K562 (cell line): ENCODE data around the gene IRX6. TPM values are rescaled to one million over a fixed set of nuclear protein-coding genes. Genes with fewer than 3 reads are reported as not detected.

Source experiments
- KDM4B ChIP-seq, 2 experiments: fragments of 450-650 bp in 1 of 2; sonication (generic) in 1 of 2; IDR thresholded peaks; 2 replicates each; pipeline ENCODE4 v1.6.1; 2016 to 2017; ENCODE audit warnings: borderline replicate concordance in 2 of 2, antibody characterized with exemption in 1 of 2, low read depth in 1 of 2, mild to moderate bottlenecking in 1 of 2
- MCM7 ChIP-seq, 2 experiments: fragments of 450-650 bp; IDR thresholded peaks; 2 replicates each; pipeline ENCODE4 v1.6.1; 2016 to 2018
- PRDM10 ChIP-seq: fragments of 450-650 bp; IDR thresholded peaks from 2 replicates; pipeline ENCODE4 v1.6.1; 2018; ENCODE audit not compliant: partially characterized antibody
- RBFOX2 ChIP-seq: fragments of 200-400 bp; formaldehyde crosslinking; IDR thresholded peaks from 2 replicates; pipeline ENCODE4 v1.6.1; 2017; ENCODE audit warnings: low read depth, mild to moderate bottlenecking, low read length, moderate library complexity
- REST ChIP-seq, 2 experiments: fragments of 450-650 bp; formaldehyde crosslinking in 1 of 2; IDR thresholded peaks; 2 replicates each; pipeline versions ENCODE4 v1.4.0 to v1.6.1; 2014 to 2020; ENCODE audit warnings: mild to moderate bottlenecking in 2 of 2, borderline replicate concordance in 1 of 2, low read depth in 1 of 2
- TARDBP ChIP-seq: fragments of 450-650 bp; IDR thresholded peaks from 2 replicates; pipeline ENCODE4 v1.6.1; 2016
- VEZF1 ChIP-seq: fragments of 200-800 bp; sonication (Bioruptor generic); IDR thresholded peaks from 2 replicates; pipeline ENCODE4 v1.6.1; 2017; ENCODE audit warnings: missing genetic modification characterization, missing compliant biosample characterization
- ZFP1 ChIP-seq: fragments of 450-650 bp; formaldehyde crosslinking; IDR thresholded peaks from 2 replicates; pipeline ENCODE4 v1.4.0; 2020; ENCODE audit warnings: mild to moderate bottlenecking, mixed read lengths
- ZNF347 ChIP-seq: fragments of 450-650 bp; formaldehyde crosslinking; IDR thresholded peaks from 2 replicates; pipeline ENCODE4 v1.4.0; 2020; ENCODE audit warnings: low read depth, mild to moderate bottlenecking, moderate library complexity
- polyA plus RNA-seq, 8 experiments: library from polyadenylated mRNA; depleted of rRNA in 4 of 8; stranded (reverse) in 5 of 8; unstranded in 3 of 8; fragments of >200 nt; fragmentation: Nextera tagmentation in 2 of 8; fragmentation: Illumina TruSeq in 1 of 8; extraction: Ambion mirVana in 2 of 8; extraction: Trizol in 1 of 8; gene quantifications; 2 replicates each; pipeline versions ENCODE4 v1.2.1 to v1.2.3, GENCODE V29; 2011 to 2014; ENCODE audit warnings: inconsistent platforms in 1 of 8, missing spikeins in 1 of 8
- total RNA-seq, 7 experiments: library from RNA; depleted of rRNA in 6 of 7; stranded (reverse); fragments of >200 nt in 6 of 7; fragmentation: Illumina TruSeq in 2 of 7; extraction: Trizol in 2 of 7; gene quantifications; 2 replicates each; pipeline versions ENCODE4 v1.2.1 to v1.2.3, GENCODE V29; 2011 to 2021; ENCODE audit warnings: low replicate concordance in 1 of 7

The IRX6 gene
- total and polyA plus RNA-seq, 9 of the 15 experiments (the other 6 are each of a cell fraction or from before 2014, with no cell fraction given): 0.07 to 0.29 (median 0.14) TPM; not detected in 4

DNA sequence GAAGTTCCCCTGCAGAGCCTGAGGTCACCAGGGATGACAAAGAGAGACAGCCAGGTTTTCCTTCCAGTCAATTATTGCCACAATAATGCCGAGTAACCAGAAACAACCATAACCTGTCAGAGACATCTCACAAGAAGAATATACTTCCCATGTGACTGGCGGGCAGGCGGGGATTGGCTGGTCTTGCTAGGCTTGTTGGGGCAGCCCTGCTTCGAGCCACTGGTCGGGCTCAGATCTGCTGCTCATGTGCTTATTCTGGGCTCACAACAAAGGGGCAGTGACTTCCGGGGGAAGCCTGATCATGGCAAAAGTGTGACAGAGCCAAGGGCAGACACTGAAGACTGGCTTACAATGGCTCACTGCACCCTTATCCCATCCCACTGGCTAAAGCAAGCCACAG lies 48.1 kb upstream of the IRX6 start (continued):
- no peak for TF ChIP-seq REST (IDR thresholded peaks at IDR 0.05; ENCODE audit: borderline replicate concordance)
- TF ChIP-seq REST (CRISPR knock-in tag; IDR thresholded peaks at IDR 0.05; ENCODE audit: low read depth): no peak
- no peak for TF ChIP-seq VEZF1
- no peak for TF ChIP-seq PRDM10
- TF ChIP-seq ZFP1 (CRISPR knock-in tag): no peak
- no peak for TF ChIP-seq KDM4B (IDR thresholded peaks at IDR 0.05; ENCODE audit: borderline replicate concordance in 2 of 2, low read depth in 1 of 2)
- TF ChIP-seq TARDBP: no peak
- TF ChIP-seq RBFOX2: no peak
- TF ChIP-seq MCM7 (IDR thresholded peaks at IDR 0.05): no peak
- no peak for TF ChIP-seq ZNF347 (CRISPR knock-in tag)
- TF ChIP-seq, all 486 proteins: peak for 0
